Measurements from ENCODE around the gene NIPBL.

GRCh38 chr5:36880761-36881160 is 4.2 kb downstream of the NIPBL start:
- no peak for TF ChIP-seq POLR2A (IDR thresholded peaks at IDR 0.05)
- TF ChIP-seq CTCF (IDR thresholded peaks at IDR 0.05) = no peak
- TF ChIP-seq POLR2AphosphoS5 (IDR thresholded peaks at IDR 0.05) = no peak
